MCF 10A (cell line): ENCODE data around the gene ISM1. TPM values are rescaled to one million over a fixed set of nuclear protein-coding genes. Genes with fewer than 3 reads are reported as not detected.

Experiments used
- BruUV-seq: library from RNA; stranded (reverse); fragments of 400-500 nt; replicated peaks from 2 replicates; lab custom pipeline; 2021; lab: Mats Ljungman, UMichigan
- CTCF ChIA-PET: fragments of 300-600 bp; sonication (Branson Sonifier 250); formaldehyde crosslinking; extraction: SDS; loops from one replicate; lab custom pipeline; 2021; ENCODE audit warnings: antibody characterized with exemption, inconsistent platforms; lab: Yijun Ruan, JAX
- POLR2A ChIA-PET: fragments of 300-600, 350-650 bp; sonication (Branson Sonifier 250); formaldehyde crosslinking; extraction: SDS; loops from one replicate; lab custom pipeline; 2020; ENCODE audit warnings: antibody characterized with exemption, inconsistent platforms; lab: Yijun Ruan, JAX
- DNase-seq: peaks from one replicate; pipeline ENCODE4 v3.0.0-alpha.2; 2018; ENCODE audit not compliant: unreplicated experiment
- H3K27ac Mint-ChIP-seq: one replicate; pipeline ENCODE4 v1.8.0; 2022; ENCODE audit warnings: mild to moderate bottlenecking, low read depth, mixed read lengths; ENCODE audit not compliant: unreplicated experiment
- H3K27me3 Mint-ChIP-seq: one replicate; pipeline ENCODE4 v1.8.0; 2022; ENCODE audit warnings: mixed read lengths; ENCODE audit not compliant: insufficient read depth, unreplicated experiment
- H3K36me3 Mint-ChIP-seq: one replicate; pipeline ENCODE4 v1.8.0; 2022; ENCODE audit warnings: mild to moderate bottlenecking, moderate library complexity, mixed read lengths; ENCODE audit not compliant: insufficient read depth, unreplicated experiment
- H3K4me1 Mint-ChIP-seq: one replicate; pipeline ENCODE4 v1.8.0; 2022; ENCODE audit warnings: mixed read lengths; ENCODE audit not compliant: insufficient read depth, unreplicated experiment
- H3K4me3 Mint-ChIP-seq: one replicate; pipeline ENCODE4 v1.8.0; 2022; ENCODE audit warnings: mild to moderate bottlenecking, moderate library complexity, mixed read lengths; ENCODE audit not compliant: unreplicated experiment
- H3K9me3 Mint-ChIP-seq: one replicate; pipeline ENCODE4 v1.8.0; 2022; ENCODE audit warnings: mixed read lengths; ENCODE audit not compliant: unreplicated experiment
- CTCF ChIP-seq: fragments of 200-600 bp; IDR thresholded peaks from one replicate; pipeline ENCODE4 v1.8.0; 2022; ENCODE audit warnings: antibody characterized with exemption, mild to moderate bottlenecking; ENCODE audit not compliant: unreplicated experiment
- intact Hi-C: fragments of 100-400 bp; cut with micrococcal nuclease; formaldehyde crosslinking; loops from 2 replicates; pipeline ENCODE4 v1.14.1; 2022
- total RNA-seq: library from RNA; stranded (reverse); gene quantifications from 2 replicates; pipeline ENCODE4 v1.2.3, GENCODE V29; 2022

Gene ISM1
- total RNA-seq, 1 experiment from 2014 or later = 1.0 TPM

GRCh38 chr20:13180986-13181889 lies 39.8 kb upstream of the ISM1 start:
- Mint-ChIP-seq H3K36me3 (peaks cover 4% of the 10 kb centered on the region), H3K4me1 (no peaks in the 10 kb centered on the region), H3K27ac (no peak overlapping the region), H3K9me3 (peaks cover 10% of the 10 kb centered on the region), H3K4me3 (no peak overlapping the region), H3K27me3 (no peaks in the 10 kb centered on the region)
- intact Hi-C loops = no loop called here
- BruUV-seq = no TSS peak
- CTCF ChIA-PET = interaction anchor here (0.6 to 1.0 kb wide), 3 partner anchors 20 to 569 kb away, joined by 3 read pairs; no protein-coding TSS in a partner anchor
- POLR2A ChIA-PET = interaction anchor here (1.2 kb wide), 1 partner anchor 23 kb away, joined by 3 read pairs; no protein-coding TSS in a partner anchor
- no peak for DNase-seq
- no peak for TF ChIP-seq CTCF

- TF ChIP-seq CTCF = no peak
- no peak overlapping the region for H3K27ac Mint-ChIP-seq
- H3K36me3 Mint-ChIP-seq = no peaks in the 10 kb centered on the region
- intact Hi-C loops = no loop called here
- no peaks in the 10 kb centered on the region for H3K27me3 Mint-ChIP-seq
- no TSS peak for BruUV-seq
- H3K4me1 Mint-ChIP-seq = no peaks in the 10 kb centered on the region
- H3K4me3 Mint-ChIP-seq = no peak overlapping the region
- POLR2A ChIA-PET = no interaction called here
- CTCF ChIA-PET = no interaction called here
- DNase-seq = no peak
- H3K9me3 Mint-ChIP-seq = peaks cover 11% of the 10 kb centered on the region
These were observed 38.1 kb upstream of the ISM1 start for GRCh38 chr20:13183005-13183404.

GRCh38 chr20:13186043-13186774 lies 34.9 kb upstream of the ISM1 start:
- POLR2A ChIA-PET = no interaction called here
- H3K36me3 Mint-ChIP-seq = no peaks in the 10 kb centered on the region
- no peaks in the 10 kb centered on the region for H3K27me3 Mint-ChIP-seq
- H3K27ac Mint-ChIP-seq = no peak overlapping the region
- intact Hi-C loops = no loop called here
- H3K4me1 Mint-ChIP-seq = no peaks in the 10 kb centered on the region
- CTCF ChIA-PET = interaction anchor here (0.5 to 1.5 kb wide), 2 partner anchors 116 to 178 kb away, joined by 3 to 4 read pairs; no protein-coding TSS in a partner anchor
- no peak overlapping the region for H3K4me3 Mint-ChIP-seq
- no peak for DNase-seq
- no TSS peak for BruUV-seq
- no peak for TF ChIP-seq CTCF
- H3K9me3 Mint-ChIP-seq = peaks cover 9% of the 10 kb centered on the region

- no peak for TF ChIP-seq CTCF
- Mint-ChIP-seq H3K4me1 (no peaks in the 10 kb centered on the region), H3K27me3 (no peaks in the 10 kb centered on the region), H3K27ac (no peak overlapping the region), H3K36me3 (no peaks in the 10 kb centered on the region), H3K4me3 (no peak overlapping the region), H3K9me3 (peaks cover 9% of the 10 kb centered on the region)
- CTCF ChIA-PET = interaction anchor here (0.6 to 1.5 kb wide), 4 partner anchors 18 to 272 kb away, joined by 3 to 4 read pairs (median 3); no protein-coding TSS in a partner anchor
- BruUV-seq = no TSS peak
- POLR2A ChIA-PET = interaction anchor here (0.7 to 0.9 kb wide), 2 partner anchors 15 to 743 kb away, joined by 5 read pairs; no protein-coding TSS in a partner anchor
- no peak for DNase-seq
- intact Hi-C loops = no loop called here
These were observed 33.2 kb upstream of the ISM1 start for GRCh38 chr20:13187899-13188298.
